22Rv1 (cell line): ENCODE results near the gene ABLIM2.

Experiments used
- H3K27ac ChIP-seq: fragments of 450-650 bp; 2 replicates; pipeline ENCODE4 v1.5.1; 2017
- ZFX ChIP-seq: fragments of 450-650 bp; IDR thresholded peaks from 2 replicates; pipeline ENCODE4 v1.6.1; 2017; ENCODE audit warnings: antibody characterized with exemption, borderline replicate concordance
- TF ChIP-seq, protein P1 (sequence below): fragments of 450-650 bp; IDR thresholded peaks from 2 replicates; pipeline ENCODE4 v1.5.1; 2017; ENCODE audit warnings: mild to moderate bottlenecking

Gene ABLIM2

DNA sequence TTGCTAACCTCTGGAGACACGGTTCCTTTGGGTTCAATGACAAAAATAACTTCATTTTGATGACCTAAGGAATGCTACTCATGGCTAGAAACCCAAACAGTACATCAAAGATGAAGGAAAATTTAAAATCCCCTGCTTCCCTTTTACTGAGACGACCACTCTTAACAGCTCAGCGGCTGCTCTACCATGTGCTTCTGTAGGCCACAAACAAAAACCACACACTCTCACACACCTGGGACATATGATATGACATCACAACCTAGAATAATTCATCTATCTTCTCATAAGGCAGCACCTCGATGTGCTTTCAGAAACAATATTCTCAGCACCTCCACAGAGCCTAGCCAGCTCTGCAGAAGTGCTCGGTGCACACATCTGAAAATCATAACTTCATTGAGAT, 34.7 kb downstream of the ABLIM2 start:
- no peak for TF ChIP-seq ZFX
- H3K27ac ChIP-seq: no peak overlapping the region

DNA sequence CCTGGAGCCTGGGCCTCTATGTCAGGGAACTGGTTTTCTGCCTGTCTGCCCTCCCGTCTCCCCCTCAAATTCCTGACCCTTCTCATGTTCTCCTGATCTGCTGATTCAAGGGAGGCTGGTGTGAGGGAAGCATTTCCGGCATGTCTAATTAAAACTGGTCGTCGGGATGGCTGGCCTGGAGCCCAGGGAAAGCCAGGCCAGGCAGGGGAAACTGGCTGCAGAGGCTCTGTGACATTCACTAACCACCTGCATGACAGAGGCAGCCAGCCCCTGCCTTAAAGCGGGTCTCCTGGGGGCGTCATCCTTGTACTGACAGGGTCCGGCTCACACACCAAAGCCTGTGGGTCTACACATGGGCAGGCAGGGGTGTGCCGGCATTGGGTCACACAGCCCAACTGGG, 35.2 kb downstream of the ABLIM2 start:
- H3K27ac ChIP-seq: no peak overlapping the region
- TF ChIP-seq ZFX: no peak
- TF ChIP-seq, protein P1, sequence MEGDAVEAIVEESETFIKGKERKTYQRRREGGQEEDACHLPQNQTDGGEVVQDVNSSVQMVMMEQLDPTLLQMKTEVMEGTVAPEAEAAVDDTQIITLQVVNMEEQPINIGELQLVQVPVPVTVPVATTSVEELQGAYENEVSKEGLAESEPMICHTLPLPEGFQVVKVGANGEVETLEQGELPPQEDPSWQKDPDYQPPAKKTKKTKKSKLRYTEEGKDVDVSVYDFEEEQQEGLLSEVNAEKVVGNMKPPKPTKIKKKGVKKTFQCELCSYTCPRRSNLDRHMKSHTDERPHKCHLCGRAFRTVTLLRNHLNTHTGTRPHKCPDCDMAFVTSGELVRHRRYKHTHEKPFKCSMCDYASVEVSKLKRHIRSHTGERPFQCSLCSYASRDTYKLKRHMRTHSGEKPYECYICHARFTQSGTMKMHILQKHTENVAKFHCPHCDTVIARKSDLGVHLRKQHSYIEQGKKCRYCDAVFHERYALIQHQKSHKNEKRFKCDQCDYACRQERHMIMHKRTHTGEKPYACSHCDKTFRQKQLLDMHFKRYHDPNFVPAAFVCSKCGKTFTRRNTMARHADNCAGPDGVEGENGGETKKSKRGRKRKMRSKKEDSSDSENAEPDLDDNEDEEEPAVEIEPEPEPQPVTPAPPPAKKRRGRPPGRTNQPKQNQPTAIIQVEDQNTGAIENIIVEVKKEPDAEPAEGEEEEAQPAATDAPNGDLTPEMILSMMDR: no peak

DNA sequence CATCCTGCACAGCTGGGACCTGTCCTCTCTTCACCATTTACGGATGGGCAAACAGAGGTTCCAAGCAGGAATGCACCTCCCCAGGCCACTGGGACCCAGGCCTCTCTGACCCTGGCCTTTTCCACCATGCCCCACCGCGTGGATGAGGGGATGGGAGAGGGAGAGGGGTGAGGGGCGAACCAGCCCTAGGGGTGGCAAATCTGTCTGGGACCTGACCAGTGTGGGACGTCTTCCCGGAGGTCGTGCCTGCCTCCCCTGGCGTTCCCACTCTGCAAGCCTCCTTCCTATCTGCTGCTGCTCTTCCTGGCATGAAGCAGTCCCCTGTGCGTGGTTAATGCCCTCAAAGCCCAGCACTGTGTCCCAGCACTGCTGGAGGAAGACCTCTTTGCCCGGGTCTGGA, 35.9 kb downstream of the ABLIM2 start:
- no peak overlapping the region for H3K27ac ChIP-seq
- TF ChIP-seq, protein P1: no peak
- TF ChIP-seq ZFX: no peak

DNA sequence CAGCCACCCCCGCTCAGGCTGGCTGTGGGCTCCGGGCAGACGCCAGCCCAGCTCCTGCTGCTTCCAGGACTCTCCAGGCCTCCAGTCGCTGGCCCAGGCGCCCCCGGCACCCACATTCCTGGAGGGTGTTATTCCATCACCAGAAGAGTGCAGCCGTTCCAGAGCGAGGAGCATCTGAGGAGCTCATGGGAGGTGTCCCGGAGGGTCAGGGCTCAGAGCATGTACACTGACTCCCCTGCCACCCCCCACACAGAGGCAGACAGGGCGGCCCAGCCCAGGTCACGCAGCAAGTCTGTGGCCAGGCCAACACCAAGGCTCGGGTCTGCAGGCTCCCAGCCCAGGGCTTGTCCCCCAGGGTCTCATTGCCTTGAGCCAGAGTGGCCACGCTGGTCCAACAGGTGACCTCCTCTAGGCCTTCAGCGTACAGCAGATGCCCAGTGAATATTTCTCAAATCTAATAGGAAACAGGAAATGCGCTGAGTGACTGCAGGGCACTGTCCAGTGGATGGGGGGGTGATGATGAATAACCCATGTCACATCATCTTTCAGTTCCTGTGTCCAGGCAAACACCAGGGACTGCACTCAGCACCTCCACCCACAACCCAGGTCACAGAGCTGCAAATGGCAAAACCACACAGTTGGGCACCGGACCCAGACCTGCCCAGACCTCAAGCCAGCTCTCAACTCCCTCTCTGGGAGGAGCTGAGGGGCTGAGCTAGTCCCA, 37.2 kb downstream of the ABLIM2 start:
- H3K27ac ChIP-seq: no peak overlapping the region
- no peak for TF ChIP-seq ZFX
- TF ChIP-seq, protein P1: no peak

DNA sequence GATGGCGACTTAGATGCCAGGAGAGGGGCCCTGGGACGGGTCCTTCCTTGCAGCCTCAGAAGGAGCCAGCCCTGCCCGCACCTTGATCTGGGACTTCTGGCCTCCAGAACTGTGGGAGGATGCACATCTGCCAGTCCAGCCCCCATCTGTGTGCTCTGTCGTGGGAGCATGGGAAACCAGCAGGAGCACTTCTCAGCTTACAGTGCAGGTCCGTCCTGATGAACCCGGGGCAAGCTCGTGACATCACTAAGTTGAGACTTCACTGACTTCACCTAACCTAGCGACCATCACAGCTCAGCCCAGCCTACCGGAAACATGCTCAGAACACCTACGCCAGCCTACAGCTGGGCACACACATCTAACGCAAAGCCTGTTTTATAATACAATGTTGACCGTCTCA, 38.1 kb downstream of the ABLIM2 start:
- no peak overlapping the region for H3K27ac ChIP-seq
- no peak for TF ChIP-seq ZFX
- TF ChIP-seq, protein P1: no peak

DNA sequence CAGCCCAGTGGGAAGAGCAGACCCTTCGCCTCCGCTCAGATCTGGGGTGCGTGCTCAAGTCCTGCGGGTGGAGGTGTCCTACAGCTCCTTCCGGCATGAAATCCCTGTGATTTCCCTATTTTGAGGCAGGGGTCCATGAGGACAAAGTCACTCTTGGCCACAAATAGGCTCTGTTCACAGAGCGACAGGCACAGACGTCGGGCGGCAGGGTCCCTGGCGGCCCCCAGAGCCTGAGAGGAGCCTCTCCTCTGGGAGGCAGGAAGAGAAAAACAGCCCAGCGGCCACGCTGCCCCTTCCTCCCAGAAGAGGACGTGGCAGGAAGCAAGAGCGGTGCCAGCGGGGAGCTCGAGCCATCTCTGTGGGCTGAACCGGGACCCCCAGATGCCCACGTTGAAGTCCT, 38.7 kb downstream of the ABLIM2 start:
- no peak for TF ChIP-seq ZFX
- TF ChIP-seq, protein P1: no peak
- no peak overlapping the region for H3K27ac ChIP-seq

DNA sequence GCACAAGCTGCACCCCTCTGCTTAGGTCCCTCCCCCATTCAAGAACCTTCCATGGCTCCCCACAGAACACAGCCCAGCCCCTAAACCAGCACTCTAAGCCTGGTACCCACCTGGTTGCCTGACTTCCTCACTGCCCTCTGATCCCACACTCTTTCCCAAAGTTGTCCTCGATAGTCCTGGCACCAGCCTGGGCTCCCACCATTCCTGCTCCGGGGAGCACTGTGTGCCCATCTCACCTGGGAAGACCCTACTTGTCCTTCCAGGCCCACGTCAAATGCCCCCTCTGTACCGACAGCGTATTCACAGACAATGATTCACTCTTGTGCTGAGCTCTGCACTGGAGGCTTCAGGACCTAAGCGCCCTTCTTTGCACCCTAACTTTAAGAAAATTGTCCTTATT, 40.1 kb downstream of the ABLIM2 start:
- no peak overlapping the region for H3K27ac ChIP-seq
- TF ChIP-seq, protein P1: no peak
- no peak for TF ChIP-seq ZFX

DNA sequence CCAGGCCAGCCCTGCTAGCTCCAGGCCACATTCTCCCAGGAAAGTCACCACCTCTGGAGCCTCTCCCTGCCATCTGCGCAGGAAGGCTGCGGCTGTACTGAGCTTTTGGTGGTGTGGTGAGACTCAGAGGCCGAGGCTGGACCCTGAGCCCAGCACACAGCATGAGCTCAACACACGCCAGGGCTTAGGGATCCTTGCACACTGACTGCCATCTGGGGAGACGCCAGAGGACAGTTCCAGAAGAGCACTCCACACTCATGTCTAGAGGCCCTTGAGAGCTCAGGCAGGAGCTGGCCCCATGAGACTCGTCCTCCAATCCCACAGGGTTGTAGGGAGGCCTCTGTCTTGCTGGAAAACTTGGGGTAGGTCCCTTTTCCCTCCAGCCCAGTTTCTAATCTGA, 40.6 kb downstream of the ABLIM2 start:
- no peak overlapping the region for H3K27ac ChIP-seq
- TF ChIP-seq, protein P1: no peak
- TF ChIP-seq ZFX: no peak
